HEK293 (cell line): ENCODE results near the gene RIOX2.

ENCODE experiments used
- CTCF ChIP-seq: fragments of 450-650 bp; formaldehyde crosslinking; IDR thresholded peaks from 2 replicates; pipeline ENCODE4 v1.5.1; 2016; ENCODE audit warnings: missing biosample characterization, missing genetic modification characterization
- MYNN ChIP-seq: fragments of 450-650 bp; formaldehyde crosslinking; IDR thresholded peaks from 2 replicates; pipeline ENCODE4 v1.5.1; 2016; ENCODE audit warnings: missing biosample characterization, missing genetic modification characterization, borderline replicate concordance
- OSR2 ChIP-seq: fragments of 450-650 bp; formaldehyde crosslinking; IDR thresholded peaks from 2 replicates; pipeline ENCODE4 v1.5.1; 2016; ENCODE audit warnings: missing biosample characterization, missing genetic modification characterization
- REST ChIP-seq: fragments of 450-650 bp; formaldehyde crosslinking; IDR thresholded peaks from 2 replicates; pipeline ENCODE4 v1.5.1; 2016; ENCODE audit warnings: missing biosample characterization, missing genetic modification characterization
- TCF7L2 ChIP-seq: IDR thresholded peaks from 2 replicates; pipeline ENCODE4 v1.6.1; 2011; ENCODE audit warnings: low read depth, mild to moderate bottlenecking, inconsistent platforms, low read length, moderate library complexity, borderline replicate concordance
- ZBTB21 ChIP-seq: fragments of 450-650 bp; formaldehyde crosslinking; IDR thresholded peaks from 2 replicates; pipeline ENCODE4 v1.5.1; 2017; ENCODE audit warnings: missing biosample characterization, missing genetic modification characterization
- ZBTB44 ChIP-seq: fragments of 450-650 bp; IDR thresholded peaks from 2 replicates; pipeline ENCODE4 v1.5.1; 2018; ENCODE audit warnings: missing biosample characterization, mild to moderate bottlenecking, missing genetic modification characterization
- ZFP3 ChIP-seq: fragments of 450-650 bp; formaldehyde crosslinking; IDR thresholded peaks from 2 replicates; pipeline ENCODE4 v1.5.1; 2016; ENCODE audit warnings: low read depth, missing biosample characterization, missing genetic modification characterization
- ZNF10 ChIP-seq: fragments of 450-650 bp; formaldehyde crosslinking; IDR thresholded peaks from 2 replicates; pipeline ENCODE4 v1.5.1; 2017; ENCODE audit warnings: missing biosample characterization, missing genetic modification characterization
- ZNF248 ChIP-seq: fragments of 450-650 bp; formaldehyde crosslinking; IDR thresholded peaks from 2 replicates; pipeline ENCODE4 v1.5.1; 2017; ENCODE audit warnings: missing biosample characterization, missing genetic modification characterization
- ZNF558 ChIP-seq: fragments of 450-650 bp; formaldehyde crosslinking; IDR thresholded peaks from 2 replicates; pipeline ENCODE4 v1.5.1; 2016; ENCODE audit warnings: missing biosample characterization, missing genetic modification characterization
- ZNF610 ChIP-seq: fragments of 450-650 bp; formaldehyde crosslinking; IDR thresholded peaks from 2 replicates; pipeline ENCODE4 v1.5.1; 2016; ENCODE audit warnings: missing biosample characterization, missing genetic modification characterization, borderline replicate concordance
- ZNF692 ChIP-seq: fragments of 450-650 bp; formaldehyde crosslinking; IDR thresholded peaks from 2 replicates; pipeline ENCODE4 v1.5.1; 2016; ENCODE audit warnings: missing biosample characterization, missing genetic modification characterization

- TF ChIP-seq CTCF (tag by site-specific recombination) (no peak), ZNF692 (tag by site-specific recombination) (no peak), ZBTB44 (no peak), ZBTB21 (no peak), TCF7L2 (no peak), ZNF248 (no peak), ZNF610 (no peak), OSR2 (no peak), ZFP3 (tag by site-specific recombination) (no peak), ZNF10 (no peak), MYNN (no peak), REST (tag by site-specific recombination) (no peak), ZNF558 (no peak)
Measured at GRCh38 chr3:97981886-97982285, 9.7 kb upstream of the RIOX2 start.
